GM19240 (cell line): ENCODE data around the gene POU2F2.

Experiments used
- DNase-seq: peaks from one replicate; pipeline ENCODE4 v3.0.0; 2011; ENCODE audit warnings: low spot score; ENCODE audit not compliant: insufficient read length

The POU2F2 gene

DNA sequence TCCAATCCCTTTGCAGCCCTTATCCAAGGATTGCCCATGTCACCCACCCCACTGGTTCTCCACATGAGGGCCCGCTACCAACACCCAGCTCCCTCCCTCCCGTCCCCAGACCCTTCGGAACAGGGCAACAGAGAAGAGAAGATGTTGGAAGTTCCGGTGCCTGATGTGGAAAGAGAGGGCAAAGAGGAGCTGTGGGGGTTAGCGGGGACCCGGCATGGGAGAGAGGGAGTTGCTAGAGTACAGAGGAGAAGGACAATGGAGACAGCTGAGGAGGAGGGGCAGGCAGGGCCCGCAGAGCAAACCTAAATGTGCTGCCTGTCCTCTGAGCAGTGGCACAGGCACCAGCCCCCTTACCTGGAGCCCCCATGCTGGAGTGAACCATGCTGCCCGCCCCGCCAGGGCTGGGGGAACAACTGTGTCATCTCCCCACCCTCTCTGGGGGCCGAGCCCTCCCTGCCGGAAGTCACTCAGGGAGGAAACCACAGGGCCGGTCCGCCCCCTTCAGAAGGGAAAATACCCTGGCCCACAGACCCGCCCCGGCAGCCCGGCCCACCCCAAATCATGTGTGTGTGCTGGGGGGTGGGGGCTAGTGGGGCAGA lies at the start of gene POU2F2:
POU2F2 (minus strand) TSS at position 417 of the 599 bp plus-strand sequence; CDS start at position 382, 35 bp downstream.
- DNase-seq = peak; percentile 56

DNA sequence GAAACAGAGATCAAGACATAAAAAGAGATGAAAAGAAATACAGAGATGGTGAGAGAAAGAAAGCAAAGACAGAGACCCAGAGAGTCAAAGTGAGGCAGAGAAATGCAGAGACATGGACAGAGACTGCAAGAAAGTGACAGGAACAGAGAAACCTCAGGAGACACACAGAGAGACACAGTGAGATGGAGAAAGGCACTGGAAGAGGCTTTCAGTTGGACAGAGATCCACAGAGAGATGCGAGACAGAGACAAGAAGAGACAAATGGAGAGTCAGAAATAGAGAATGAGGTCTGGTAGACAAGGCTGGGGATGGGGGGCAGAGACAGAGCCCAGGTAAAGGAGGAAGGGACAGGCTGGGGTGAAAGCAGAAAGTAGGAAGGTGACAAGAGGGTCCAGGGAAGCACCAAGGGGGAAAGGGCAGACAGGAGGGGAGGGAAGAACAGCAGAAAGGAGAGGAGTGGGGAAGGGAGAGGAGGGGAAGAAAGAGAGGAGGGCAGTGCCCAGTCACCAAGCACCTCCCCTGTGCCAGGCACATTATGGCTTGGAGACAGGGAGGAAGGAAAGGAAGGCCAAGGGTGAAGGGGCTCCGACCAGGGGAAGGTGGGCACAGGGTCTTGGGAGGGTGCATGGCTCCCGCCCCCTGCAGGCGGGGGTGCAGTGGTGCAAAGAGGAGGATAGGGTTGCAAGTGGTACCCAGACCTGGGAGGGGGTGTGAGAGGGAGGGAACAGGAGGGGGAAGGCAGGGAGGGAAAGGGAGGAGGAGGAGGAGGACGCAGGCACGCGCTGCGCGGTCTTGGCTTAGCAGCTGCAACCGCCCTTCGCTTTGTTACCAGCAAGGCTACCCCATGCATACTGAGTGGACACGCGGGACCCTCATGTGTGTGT lies 46.8 kb upstream of the POU2F2 start:
- no peak for DNase-seq

DNA sequence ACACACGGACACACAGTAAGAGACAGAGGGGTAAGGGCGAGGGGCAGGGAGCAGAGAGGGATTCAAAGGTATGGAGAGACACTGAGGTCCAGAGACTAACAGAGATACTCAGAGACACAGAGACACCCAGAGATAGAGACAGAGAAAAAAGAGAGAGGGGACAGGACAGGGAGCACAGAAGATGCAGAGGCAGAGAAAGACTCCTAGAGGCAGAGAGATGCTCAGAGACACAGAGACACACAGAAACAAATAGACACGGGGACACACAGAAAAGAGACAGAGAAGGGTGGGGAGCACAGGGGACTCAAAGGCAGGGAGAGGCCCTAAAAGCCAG lies 45.4 kb upstream of the POU2F2 start:
- DNase-seq = no peak

DNA sequence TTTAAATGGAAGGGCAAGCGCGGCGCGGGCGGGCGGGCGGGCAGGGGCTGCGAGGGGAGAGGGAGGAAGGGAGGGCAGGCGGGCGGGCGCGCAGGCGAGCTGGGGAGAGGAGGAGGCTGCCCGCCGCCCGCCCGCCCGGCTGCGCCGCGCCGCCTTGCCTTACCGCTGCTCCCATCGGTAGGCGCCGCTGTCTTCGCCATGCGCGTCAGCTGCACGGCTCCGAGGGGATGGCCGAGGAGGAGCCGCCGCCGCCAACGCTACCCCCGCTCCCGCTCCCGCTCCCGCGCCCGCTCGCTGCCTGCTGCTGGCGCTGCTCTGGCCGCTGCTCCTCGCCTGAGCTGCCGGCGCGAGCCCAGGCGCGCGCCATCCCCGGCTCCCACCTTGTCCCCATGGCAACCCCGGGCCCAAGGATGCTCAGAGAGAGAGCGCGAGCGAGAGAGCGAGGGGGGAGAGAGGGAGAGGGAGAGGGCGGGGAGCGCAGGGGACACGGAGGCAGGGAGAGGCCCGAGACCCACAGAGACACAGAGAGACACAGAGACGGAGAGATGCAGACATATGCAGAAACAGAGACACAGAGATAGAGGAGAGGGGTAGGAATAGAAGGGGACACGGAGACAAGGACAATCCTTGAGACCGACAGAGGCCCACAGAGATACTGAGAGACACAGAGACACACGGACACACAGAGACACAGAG lies 44.9 kb upstream of the POU2F2 start:
- DNase-seq = peak; percentile 43

DNA sequence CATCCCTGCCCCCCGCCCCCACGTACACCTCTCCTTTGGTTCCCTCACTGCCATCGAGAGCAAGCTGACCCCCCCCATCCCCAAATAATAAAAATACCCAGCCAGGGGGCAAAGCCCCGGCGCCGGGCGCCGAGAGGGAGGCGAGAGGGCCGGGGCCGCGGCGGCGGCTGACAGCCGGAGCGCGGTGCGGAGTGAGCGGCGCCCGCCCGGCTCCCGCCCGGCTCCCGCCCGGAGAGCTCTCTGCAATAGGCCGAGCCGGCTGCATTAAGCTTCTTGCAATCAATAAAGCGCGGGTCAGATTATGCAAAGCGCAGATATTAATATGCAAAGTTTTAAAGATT lies 44.4 kb upstream of the POU2F2 start:
- no peak for DNase-seq

DNA sequence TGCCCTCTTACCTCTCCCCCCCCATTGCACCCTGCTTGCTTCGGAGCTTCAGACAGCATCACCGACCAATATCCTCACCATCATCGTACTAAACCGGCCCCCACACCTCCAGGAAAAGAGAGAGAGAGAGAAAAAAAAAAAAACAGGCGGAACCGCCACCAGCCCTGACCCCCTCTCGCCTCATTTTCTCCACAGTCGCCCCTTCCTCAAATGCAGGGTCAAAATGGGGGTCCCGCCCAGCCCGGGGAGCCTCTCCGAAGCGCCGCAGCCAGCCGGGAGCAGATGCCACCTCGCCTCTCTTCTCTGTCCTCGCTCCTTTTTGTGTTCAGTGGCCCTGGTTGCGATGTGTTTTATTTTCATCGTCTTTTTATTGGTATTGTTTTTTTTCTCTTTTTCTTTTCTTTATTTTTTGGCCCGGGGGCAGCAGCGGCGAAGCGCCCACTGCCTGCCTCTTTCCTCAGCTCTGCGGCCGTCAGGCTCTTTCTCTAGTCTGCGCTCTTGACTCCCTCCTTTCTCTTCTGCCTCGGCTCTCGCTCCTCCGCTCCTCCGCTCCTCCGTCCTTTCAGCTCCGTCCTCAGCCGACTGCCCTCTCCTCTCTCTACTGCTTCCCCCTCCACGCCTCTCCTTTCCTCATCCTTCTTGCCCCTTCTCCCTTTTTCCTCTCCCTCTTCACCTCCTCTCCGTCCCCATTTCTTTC lies 43.9 kb upstream of the POU2F2 start:
- DNase-seq = no peak

DNA sequence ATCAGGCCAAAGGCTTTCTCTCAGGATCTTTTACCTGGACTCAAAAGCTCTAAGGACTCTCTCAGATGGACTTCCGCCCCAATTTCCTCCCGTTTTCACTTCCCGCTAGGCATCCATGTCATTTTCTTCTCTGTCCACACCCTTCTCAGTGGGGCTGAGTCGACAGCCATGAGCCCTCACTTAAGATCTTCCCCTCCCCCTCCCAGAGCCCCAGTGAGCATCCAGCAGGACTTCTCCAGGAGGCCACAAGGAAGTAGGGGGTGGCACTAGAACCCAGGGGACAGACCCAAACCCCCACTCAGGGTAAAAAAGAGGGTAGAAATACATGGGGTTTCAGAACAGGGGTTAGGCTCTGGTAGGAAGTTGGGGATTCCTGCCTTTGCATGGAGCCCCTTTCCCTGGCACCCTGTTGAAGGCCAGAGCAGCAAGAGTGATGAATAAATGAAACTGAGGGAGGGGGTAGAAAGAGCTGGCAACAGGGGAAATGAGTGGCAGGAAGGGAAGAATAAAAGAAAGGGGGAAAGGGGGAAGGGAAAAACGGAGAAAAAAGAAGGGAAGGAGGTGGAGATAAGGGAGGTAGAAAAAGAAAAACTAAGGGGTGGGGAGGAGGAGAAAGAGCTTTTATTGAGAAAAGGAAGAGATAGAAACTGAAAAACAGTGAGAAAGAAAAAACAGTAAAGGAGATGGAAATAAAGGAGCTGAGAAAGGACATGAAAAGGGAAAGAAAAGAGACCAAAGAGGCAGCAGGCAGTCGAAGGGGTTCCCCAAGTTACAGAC lies 42.9 kb upstream of the POU2F2 start:
- no peak for DNase-seq

DNA sequence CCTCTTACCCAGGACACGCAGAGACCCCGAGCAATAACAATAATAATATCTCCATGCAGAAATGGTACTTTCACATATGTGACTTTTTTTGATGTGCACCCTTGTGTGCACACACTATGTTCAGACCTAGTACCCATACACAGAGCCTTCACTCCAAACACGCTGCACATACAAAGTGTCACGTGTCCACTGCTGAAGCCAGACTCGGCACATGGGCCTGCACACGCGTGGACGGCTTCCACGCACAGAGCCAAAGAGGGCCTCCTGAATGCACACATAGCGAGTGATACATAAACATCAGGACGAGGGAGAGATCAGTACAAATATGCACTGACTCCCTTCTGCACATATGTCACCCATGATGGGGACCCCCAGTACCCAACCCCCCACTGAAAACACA lies 41.9 kb upstream of the POU2F2 start:
- DNase-seq = no peak

DNA sequence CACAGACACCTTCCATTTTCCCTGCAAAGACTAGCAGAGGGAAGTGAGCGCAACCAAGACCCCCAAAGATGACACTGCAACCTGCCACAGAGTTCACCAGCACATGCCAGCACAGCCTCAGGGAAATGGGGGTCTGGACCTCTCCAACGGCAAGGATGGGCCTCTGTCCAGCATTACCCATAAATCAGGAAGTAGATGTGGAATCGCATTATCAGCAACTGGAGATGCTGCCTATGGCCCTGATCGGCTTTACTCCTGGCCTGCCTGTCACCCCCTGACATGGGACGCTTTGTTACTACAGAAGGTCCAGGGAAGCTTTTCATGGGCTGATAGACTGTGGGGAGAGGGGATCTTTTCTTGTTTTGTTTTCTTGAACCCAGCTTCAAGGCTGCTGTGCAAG lies 41.4 kb upstream of the POU2F2 start:
- DNase-seq = no peak

DNA sequence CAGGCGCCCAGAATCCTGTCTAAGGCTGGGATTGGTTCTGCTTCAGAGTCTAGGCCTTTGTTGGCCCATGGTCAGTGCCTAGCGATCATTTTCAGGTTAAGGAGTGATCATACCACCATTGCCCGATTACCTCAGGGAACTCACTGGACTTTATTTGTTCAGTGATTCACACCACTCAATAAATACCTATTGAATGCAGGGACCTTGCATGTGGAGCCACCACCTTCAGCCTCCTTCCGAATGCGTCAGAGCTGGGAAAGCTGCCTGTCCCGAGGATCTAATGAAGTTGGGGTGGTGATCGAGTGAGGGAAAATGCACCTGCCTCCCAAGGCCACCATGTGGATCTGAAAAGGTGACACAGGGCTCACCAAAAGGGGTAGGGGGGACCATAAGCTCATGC lies 40.0 kb upstream of the POU2F2 start:
- no peak for DNase-seq

DNA sequence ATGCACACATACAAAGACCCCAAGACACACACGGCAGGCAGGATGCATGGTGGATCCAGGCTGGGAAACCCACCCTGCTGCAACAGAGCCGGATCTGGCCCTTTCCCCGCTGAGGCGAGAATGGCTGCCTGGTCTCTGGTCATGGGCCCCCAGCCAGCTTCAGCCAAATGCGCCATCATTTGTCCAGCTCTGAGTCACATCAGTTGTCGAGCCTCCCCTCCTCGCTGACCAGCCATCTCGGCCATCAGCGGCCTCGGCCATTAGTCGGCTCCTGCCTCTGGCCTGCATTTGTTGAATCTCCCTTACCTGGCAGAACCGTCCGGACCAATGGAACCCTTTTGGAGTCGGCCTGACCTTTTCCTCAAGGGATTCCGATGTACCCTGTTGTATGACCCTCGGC lies 38.5 kb upstream of the POU2F2 start:
- no peak for DNase-seq

DNA sequence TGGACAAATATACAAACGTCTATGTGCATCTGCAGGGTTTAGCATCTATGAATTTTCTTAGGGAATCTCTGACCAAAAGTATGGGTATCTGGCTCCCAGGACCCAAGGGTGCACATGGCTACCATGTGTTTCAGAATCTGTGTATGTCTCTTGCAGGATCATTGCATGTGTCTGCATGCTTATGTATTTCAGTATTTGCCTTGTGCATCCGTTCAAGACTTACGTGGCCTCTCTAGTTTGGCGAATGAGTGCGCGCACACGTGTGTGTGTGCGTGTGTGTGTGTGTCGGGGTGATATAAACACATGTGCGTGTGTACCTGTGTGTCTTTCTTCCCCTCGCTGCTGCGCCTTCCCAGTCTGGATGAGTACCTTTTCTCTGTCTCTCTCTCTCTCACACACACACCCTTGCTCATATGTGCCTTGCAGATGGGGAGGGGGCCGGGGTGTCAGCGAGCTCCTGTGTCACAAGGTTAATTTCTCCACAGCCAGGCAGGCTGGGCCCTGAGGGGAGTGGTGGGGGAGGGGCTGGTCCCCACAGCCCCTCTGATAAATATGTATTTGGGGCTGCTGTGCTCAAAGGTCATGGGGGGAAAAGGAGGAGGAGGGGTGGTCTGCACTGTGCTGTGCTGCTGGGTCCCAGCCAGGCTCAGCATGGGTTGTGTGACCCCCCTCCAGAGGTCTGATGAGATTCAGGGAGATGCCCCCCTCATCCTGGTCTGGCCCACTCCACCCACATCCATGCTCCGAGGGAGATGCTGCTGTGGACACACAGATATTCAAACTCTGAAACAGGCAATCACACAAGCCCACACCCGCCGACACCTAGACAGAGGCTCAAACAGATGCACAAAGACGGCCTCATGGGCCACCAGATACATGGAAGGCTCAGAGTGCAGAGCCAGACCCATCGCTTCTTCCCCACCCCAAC lies 37.5 kb upstream of the POU2F2 start:
- no peak for DNase-seq

DNA sequence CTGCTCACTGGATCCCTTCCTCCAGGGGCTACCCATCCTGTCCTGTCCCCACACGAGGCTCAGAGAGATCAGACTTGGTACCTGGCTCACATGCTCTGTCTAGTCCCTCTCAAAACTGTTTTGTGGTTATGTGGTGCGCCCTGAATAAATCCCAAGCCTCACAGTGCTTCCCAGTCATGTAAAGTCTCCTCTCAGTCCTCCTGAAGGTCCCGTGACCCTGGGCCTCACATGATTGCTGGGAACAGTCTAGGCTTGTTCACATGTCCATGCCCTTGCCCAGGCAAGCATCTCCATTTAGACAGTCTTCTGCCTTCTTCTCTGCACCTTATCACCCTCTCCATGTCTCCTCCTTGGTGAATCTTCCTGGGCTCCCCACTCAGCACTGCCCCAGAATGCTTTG lies 36.0 kb upstream of the POU2F2 start:
- DNase-seq = no peak

DNA sequence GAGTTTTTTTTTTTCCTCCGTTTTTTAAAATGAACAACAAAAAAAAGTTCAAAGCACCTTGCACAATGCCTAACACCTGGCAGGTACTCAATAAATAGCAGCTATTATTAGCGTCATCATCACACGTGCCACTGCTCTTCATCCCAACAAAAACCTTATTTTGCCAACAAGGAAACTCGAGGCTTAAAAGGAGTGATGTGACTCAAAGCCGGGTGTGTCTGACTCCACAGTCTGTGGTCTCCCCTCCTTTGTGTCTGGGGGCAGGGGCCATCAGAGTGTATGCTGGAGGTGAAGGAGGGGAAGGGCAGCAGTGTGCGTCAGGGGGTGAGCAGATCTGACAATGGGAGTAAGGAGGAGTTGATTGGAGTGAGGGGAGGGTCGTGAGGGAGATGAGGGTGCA lies 34.1 kb upstream of the POU2F2 start:
- no peak for DNase-seq

DNA sequence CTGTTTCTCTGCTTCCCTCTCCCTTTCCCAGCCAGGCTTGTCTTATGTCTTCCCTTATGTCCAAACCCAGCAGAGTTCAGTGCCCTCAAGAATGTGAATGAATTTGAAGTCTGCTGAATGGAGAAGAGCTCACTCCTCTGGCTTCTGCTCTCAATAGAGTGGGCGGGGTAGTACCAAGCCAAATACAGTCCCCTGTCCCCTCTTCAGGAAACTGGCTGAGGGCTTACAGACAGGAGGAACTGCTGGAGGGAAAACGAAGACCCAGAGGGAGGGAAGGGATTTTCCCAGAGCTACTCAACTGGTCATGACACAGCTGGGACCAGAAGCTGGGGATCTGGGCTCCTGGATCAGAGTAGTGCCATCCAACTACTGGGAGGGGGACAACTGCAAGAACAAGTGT lies 32.9 kb upstream of the POU2F2 start:
- no peak for DNase-seq

DNA sequence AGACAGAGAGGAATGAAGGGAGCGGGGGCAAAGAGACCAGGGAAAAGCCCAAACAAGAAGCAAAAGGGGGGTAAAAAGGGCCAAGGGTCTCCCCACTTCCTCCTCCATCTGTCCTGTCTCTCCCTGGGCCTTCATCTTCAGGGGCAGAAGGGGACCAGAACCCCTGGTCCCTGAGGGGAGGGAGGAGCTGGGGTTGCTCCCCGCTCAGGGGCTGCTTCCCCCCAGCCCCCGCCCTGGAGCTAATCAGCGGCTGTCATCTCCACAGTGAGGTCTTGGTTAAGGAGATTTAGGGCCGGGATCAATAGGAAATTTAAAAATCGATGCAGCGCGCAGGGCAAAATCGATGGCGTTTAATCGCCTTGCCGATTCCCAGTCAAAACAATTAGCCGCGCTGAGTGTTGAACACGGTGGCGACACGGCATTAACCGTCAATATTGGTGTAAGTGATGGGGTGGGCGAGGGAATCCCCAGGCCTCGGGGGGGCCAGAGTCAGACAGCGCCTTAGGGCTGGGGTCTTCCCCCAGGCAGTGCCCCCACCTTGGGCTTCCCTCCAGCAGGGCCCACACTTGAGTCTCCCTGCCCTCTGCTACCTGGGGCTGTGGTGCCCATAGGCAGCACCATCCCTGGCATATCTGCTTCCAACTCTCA lies 29.5 kb upstream of the POU2F2 start:
- no peak for DNase-seq

DNA sequence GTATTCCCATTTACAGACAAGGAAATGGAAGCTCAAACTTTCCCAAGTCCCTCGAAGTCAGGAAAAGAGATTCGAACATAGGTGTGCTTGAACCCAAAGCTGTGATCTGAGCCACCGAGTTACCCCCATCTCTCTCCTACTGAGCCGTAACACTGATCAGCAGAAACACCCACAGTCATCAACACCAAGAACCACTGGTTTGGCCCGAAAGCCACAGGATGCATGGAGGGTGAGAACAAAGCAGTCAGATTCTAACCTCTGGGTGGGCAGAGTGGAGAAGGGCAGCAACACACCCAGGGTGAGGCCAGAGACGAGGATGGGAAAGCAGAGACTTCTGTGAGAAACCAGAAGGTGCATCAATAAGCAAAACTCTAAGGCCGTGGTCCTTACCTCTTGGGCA lies 27.7 kb upstream of the POU2F2 start:
- no peak for DNase-seq

DNA sequence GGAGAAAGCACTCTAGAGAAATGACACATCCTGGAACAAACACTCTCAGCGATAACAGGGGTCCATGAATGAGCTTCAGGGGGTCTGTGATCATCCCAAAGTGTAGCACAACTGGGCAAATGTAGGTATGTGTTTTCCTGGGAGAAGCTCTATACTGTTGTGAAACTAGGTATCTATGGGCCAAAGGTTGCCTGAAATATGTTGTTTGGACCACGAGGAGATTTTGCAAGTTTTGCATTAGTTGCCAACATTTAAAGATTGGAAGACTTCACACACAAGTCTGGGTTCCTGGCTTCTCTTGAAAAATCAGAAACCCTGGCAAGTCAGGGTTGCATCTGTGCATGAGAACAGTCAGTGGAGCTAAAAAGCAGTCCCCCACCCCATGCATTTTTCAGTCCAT lies 26.7 kb upstream of the POU2F2 start:
- no peak for DNase-seq

DNA sequence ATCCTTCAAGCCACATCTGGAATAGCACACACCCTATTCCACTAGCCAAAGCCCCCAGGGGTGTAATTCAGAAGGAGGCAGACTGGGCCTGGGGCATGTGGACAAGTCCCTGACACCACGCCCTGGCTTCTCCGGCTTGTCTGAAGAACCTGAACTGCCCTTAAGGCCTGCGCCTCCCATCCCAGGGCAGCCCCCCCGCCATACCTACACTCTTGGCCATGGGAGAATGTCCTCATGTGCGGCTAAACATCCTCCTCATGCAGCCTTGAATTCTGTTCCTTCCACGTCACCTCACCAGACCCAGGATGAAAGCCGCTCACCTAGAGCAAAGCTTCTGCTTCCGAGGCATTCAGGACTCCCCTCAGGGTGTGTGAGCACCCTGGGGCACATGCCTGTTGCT lies 24.3 kb upstream of the POU2F2 start:
- no peak for DNase-seq

DNA sequence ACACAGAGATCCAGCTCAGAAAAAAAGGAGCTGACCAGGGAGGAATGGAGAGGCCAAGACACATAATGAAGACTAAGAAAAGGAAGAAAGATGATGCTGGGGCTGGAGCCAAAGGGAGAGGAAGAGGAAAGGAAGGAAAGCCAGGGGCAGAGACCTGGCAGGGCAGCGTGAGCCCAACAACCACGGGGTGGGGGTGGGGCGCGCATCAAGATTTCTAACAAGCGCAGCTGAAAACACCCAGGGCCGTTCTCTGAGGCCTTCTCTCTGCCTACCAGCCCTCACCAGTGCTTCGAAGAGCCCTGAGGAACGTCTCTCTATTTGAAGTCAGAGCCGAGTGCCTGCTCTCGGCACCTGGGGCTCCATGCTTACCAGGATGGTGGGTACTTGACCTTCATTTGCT lies 23.6 kb upstream of the POU2F2 start:
- DNase-seq = no peak
